ENCODE data around the gene IQSEC1. TPM values are rescaled to one million over a fixed set of nuclear protein-coding genes. Genes with fewer than 3 reads are reported as not detected.

Gene IQSEC1
- total RNA-seq, 1 experiment from 2014 or later: 4.9 TPM

DNA sequence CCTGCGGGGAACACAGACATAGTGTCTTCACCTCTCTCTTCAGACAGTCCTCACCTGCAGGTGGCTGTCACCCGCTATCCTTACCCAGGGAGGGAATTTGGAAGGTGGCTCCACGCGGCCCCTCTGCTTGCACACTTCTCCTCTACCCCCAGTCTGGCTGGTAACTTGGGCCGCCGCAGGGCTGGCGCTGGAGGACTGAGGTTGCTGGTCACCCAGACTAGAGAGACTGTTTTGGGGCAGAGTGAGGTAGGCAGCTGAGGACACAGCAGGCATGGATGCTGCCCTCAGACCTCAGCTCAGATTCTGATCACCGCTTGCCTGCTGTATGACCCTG, 12.6 kb upstream of the IQSEC1 start:
- no peak for DNase-seq (ENCODE audit: low read depth)

DNA sequence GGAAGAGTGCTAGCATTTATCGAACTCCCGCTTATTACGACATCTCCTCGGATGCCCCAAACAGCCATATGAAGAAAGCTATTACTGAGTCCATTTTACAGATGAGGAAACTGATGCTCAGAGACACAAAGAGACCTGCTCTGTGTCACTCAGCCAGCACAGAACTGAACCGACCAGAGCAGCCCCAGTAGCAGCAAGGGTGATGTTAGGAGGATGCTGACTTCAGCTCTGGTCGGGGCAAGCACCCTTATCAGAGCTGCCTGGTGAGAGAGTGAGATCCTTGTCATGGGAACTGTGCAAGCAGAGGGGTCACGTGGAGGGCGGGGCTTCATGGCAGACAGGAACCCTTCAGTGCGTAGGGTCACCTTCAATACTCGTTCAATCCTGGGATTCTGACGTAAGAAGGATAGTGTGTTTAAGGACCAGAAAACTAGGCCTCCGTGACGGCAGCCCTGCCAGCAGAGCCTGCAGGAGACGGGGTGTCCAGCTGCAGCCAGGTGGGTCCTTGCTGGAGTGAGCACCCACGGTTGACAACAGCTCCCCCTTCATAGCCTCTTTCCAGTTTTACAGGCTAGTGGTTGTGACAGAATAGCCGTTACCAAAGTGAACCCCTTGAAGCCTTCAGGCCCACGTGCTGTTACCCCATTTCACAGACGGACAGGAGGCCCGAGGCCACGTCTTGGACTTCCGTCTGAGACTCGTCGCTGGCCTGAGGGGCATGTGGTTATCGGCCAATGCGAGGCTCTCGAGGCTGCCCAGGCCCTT, 12.0 kb upstream of the IQSEC1 start:
- DNase-seq (ENCODE audit: low read depth): no peak

DNA sequence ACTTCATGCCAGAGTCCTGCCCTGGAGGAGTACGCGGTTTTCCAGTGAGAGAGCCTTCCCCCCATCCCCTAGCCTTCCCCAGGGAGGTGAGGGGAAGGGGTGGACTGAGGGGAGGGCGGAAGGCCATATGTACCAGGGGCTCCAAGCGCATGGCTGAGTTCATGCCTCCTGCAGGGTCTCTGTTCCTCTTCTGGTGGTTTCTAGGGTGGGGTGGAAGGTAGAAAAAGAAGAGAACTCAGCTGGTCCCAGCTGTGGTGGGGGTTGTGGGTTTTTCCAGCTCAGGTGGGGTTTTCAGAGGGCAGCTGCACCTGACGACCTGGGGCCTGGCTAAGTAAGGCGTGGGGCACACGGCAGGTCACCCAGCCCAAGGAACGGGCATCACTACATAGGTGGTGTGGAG, 10.7 kb upstream of the IQSEC1 start:
- no peak for DNase-seq (ENCODE audit: low read depth)

DNA sequence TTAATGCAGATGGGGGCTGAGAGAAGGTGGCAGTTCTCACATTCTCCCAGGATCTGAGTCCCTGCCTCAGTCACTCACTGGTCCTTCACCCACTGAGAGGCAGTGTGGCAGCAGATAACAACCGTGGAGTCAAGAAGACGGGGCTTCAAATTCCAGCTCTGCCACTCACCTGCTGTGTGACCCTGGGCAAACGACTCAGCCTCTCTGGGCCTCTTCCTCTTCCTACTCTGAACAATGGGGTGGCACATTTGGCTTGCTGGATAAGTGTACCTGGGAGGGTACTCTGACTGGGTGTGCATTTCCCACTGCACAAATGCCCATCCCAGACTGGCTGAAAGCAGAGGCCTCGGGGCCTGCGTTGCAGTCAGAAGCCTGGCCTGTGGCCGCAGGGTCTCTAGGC, 10.0 kb upstream of the IQSEC1 start:
- DNase-seq (ENCODE audit: low read depth): no peak

DNA sequence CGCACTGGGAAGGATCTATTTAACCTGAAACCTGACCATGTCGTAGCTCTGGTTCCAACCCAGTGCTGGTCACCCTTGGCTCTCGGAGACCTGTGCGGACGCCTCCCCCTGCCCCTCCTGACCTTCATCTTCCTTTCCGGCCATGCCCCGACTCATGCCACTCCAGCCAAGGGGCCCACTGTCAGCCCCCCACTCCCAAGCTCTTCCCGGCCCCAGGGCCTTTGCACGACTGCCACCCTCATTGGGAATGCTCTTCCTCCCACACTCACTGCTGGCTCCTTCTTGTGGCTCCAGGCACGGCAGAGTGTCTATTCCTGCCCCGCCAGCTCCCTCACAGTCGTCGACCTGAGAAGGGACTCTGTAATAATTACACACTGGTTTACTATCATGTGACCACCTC, 9.4 kb upstream of the IQSEC1 start:
- no peak for DNase-seq (ENCODE audit: low read depth)

DNA sequence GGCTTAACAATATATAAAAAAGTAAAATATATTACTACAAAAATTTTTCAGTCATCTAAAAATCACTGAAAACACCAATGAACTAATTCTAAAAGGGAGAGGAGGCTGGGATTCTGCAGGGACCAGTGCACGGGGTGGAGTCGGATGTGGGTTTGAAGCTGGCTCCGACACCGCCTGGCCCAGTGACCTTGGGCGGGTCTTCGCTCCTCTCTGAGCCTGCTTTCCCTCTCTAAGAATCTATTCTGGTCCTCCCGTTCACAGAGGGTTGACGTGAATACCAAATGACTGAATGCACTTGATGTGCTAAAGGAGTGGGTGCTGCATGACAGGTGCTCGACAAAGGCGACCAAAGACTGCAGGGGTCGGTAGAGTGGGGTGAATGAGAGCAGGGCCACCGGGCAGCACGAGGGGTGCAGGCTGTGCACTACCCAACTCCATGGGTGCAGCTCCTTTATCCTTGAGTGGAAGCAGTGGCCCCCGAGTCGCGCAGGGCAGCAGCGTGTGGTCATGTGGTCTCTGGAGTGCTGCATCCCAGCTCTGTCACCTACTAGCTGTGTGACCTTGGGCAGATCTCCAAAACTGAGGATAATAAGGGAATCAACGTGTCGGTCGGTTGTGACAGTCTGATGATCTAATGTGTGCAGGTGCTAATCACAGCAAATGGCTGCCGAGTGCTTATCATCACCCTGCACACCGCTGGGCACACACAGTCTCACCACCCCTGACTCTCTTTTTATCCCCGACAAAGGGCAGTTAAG, 8.6 kb upstream of the IQSEC1 start:
- DNase-seq (ENCODE audit: low read depth): no peak

DNA sequence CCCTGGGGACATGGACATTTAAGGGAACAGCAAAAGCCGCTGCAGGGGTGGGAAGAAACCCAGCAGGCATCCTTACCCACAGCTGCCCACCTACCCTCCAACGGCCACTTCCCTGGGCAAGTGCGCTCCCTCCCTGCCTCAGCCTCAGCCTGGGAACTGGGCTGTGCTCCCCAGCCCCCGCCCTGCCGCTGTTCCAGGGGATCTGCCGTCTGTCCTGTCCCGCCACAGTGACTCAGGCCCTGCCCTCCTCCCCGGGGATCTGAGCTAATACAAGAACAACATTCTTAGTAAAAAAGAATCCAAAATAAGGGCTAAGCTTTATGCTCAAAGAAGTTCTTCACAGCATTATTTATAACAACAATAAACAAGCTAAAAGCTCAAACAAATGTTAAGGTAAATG, 7.4 kb upstream of the IQSEC1 start:
- peak; percentile 29 for DNase-seq (ENCODE audit: low read depth)

DNA sequence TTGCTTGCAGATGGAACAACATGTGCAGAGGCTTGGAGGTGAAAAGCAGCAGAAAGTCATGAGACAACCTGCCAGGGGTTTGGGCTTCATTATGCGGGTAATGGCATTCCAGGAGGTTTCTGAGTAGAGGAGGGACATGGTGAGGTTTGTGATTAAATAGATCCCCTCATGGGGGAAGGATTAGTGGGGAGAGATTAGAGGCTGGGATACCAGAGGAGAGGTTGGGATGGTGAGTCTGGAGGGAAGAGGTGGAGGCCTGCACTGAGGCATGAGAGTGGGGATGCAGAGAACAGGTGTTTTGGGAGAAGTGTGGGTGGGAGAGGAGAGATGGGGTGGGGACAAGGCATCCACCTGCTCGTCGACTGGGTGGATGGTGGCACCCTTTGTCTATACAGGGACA, 6.8 kb upstream of the IQSEC1 start:
- no peak for DNase-seq (ENCODE audit: low read depth)

DNA sequence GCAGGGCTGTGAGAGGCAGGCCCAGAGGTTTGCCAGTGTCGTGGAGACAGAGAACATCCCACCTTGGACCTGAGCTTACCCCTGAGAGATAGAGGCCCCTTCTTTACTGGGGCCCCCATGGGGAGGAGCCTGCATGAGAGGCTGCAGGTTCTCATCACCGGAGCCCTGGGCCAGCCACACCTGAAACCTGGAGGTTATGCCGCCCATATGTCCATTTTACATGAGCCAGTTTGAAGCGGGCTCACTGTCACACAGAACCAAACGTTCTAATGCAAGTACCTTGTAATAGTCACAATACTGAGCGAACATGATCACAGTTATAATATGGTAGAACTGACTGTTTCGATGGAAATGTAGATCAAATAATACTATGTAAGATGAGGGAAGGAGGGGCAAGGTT, 6.3 kb upstream of the IQSEC1 start:
- no peak for DNase-seq (ENCODE audit: low read depth)

DNA sequence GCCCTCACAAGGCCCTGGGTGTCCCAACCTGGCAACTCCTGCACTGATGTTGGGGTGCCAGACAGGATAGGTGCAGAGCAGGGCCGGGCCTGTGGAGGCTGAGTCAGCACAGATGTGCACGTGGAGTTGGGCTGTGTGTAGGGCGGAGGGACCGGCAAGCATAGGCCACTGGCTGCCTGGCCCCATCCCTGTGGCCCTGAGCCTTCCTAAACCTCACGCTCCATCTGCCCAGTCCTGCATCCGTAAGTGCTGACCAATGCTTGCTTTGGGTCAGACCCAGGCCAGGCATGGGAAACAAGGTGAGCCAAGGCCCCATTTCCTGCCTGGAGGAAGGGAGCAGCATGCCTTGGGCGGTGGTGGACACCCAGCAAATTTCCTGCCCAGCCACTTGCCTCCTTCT, 5.8 kb upstream of the IQSEC1 start:
- no peak for DNase-seq (ENCODE audit: low read depth)

DNA sequence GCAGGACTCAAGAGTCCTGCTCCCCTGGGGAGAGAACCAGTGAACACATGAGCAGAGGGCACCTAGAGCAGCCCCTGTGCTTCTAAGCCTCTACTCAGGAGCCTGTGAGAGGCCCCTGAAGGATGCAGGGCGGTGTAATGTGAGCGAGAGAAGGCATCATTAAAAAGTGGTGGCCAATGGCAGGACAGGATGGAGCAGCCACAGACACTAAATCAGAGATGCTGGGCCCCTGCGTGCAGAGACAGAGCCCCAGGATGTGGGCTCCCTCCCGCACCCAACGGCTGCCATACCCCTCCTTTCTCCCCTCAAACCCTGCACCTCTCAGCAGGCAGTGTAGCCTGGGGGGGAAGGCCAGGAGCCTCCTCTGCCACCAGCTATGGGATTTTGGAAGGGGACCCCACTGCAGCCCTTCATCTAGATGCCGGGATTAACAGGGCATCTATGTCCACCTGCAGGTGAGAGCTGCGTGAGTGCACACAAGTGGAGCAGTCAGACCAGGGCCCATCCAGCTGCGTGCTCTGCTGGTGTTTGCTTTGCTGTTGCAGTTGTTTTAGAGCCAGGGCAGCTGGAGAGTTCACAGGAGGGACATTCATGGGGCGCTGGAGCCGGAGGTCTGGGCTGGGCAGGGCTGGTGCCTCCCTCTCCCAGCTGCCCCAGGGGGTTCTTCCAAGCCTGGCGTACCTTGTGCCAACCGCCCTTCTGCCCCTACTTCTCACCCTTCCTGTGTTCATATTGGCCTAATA, 5.1 kb upstream of the IQSEC1 start:
- no peak for DNase-seq (ENCODE audit: low read depth)

DNA sequence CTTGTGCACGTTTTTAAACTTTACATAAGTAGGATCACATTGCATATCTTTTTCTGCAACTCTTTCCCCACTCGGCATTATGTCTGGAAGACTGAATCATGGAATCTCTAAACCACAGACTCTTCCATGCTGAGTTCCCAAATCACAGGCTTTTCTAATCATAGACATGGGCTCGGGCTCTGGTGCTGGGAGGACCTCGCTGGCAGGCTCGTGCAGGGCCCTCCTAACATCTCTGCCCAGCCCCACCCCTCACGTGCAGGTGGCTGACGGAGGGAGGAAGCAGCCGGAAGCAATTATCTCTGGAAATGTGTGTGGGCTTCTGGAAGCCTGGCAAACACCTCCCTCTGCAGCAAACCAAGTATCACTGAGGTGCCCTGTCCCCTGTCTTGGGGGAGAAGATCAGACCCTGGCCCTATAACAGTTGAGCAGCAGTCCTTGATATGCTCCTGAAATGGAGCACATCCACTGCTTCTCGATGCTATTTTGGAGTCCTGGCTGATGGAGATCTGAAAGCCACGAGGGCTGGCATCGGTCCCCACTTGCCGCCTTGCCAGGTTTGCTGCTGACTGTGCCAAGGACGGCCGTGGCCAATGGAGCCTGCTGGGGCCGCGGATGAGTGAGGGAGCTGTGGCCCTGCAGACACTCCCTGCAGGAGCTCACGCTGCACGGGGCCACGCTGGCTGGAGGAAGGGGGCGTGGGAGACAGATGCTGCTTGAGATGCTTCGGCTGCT, 4.4 kb upstream of the IQSEC1 start:
- DNase-seq (ENCODE audit: low read depth): peak; percentile 17

DNA sequence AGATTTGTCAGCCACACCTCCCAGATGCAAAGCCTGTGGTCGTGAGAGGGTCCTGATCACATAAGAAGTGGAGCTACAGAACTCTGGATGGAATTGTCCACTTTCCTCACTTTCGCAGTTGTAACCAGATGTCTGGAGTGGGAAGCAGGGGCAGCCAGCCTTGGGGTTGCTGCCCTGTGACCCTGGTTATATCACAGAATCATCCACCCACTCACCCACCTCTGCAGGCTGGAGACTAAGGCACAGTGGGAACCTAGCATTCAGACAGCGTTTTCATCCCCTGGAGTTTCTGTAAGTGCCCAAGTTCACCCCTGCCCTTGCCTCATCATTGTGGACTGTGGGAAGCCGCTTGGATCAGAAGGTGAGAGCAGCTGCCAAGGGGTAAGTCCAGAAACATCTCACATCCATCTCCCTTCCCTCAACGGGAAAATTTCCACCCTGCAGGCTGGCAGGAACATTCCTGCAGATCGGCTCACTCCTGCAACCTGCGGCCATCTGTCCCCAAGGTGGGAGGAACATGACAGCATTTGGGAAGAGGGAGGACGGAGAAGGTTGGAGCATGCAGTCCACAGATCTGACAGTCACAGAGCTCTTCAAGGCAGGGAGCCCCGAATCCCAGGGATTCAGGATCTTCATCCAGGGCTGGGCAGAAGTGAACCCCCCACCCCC, 2.9 kb upstream of the IQSEC1 start:
- DNase-seq (ENCODE audit: low read depth): no peak

DNA sequence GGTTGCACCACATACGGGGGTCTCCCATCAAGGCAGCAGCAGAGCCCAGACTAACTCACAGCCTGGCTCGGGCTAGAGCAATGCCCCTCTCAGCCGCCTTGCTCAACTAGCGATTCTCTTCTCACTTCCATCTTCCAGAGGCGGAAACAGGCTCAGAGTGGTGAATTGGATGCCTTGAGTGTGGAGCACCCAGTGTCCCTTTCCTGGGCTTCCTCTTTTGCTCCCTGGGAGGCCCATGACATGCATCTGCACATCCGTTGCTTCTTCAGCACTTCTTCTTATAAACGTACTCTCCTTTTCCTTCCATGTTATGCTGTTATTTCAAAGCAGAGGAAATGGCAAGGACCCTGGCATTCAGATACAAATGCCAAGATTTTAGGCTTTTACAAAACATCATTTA, 2.1 kb upstream of the IQSEC1 start:
- DNase-seq (ENCODE audit: low read depth): no peak

DNA sequence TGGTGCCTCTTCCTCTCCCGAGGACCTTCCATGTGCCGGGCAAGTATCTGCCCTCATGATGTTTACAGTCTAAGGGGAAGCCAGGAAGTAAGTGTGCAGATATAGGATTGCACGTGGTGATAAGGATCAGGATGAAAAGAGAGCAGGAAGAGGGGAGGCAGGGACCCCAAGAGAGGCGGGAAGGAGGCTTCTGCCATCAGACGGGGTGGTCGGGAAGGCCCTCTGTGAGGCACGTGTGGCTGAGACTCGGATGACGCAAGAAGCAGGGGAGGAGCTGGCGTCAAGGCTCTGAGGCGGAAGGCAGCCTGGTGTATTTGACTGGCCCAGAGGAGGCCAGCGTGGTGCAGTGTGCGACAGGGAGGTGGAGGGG, 762 bp upstream of the IQSEC1 start:
- no peak for DNase-seq (ENCODE audit: low read depth)

DNA sequence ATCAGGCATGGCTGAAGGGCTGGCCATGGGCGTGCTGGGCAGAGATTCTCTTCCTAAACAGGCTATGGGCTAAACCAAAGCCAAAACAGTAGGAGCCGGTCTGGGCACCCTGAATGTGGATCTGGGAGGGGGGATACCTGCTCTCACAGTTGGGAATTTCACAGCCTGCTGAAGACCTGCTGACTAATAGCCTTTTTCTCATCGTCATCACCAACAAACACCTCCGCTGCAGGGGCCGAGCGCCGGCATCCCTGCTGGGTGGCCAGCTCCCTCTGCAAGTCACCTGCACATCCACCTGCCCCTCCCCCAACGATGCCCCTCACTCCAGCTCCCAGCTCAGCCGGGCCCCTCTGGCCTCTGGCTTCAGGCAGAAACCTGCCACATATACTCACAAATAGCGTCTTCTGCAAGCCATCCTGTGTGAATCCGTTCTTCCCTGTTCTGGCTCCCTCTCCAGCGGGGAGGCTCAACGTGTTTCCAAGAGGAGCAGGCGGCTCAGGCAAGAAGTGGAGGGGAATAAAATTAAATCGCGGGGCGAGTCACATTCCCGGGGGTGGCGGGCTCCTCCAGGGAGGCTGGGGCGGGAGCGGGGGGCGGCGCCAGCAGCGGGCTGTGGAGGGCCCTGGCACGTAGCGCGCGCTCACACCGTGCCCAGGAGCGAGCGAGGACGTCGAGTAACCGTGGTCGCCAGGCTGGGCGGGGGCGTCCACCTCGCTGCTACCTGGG, 466 bp downstream of the IQSEC1 start:
- DNase-seq (ENCODE audit: low read depth): peak; percentile 23

DNA sequence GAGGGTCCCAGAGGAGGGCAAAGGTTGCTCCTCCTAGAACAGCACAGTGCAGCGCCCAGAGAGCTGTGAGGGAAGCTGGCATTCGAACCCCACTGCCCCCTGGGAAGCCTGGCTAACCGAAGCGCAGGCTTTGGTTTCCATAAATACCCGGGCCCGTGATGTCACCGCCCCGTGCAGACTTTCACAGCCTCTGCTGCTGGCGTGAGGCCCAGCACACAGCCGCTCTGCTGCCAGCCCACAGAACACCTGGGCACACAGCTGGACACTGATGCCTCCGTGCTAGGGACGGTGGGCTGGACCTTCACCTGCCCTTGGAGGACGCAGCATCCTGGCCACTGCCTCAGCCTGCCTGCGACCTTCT, 1.0 kb downstream of the IQSEC1 start:
- DNase-seq (ENCODE audit: low read depth): peak; percentile 69

DNA sequence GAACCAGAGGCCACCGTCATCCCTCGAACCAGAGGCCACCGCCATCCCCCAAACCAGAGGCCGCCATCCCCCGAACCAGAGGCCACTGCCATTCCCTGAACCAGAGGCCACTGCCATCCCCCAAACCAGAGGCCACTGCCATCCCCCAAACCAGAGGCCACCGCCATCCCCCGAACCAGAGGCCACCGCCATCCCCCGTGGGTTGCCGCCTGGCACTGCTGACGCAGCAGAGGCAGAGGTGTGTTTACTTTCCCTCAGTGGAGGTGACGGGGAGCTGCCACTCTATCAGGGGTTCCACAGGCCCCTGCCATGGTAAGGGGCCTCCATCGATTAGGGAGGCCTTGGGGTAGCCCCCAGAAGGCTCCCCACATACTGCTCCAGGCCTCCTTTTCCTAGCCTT, 1.5 kb downstream of the IQSEC1 start:
- no peak for DNase-seq (ENCODE audit: low read depth)

DNA sequence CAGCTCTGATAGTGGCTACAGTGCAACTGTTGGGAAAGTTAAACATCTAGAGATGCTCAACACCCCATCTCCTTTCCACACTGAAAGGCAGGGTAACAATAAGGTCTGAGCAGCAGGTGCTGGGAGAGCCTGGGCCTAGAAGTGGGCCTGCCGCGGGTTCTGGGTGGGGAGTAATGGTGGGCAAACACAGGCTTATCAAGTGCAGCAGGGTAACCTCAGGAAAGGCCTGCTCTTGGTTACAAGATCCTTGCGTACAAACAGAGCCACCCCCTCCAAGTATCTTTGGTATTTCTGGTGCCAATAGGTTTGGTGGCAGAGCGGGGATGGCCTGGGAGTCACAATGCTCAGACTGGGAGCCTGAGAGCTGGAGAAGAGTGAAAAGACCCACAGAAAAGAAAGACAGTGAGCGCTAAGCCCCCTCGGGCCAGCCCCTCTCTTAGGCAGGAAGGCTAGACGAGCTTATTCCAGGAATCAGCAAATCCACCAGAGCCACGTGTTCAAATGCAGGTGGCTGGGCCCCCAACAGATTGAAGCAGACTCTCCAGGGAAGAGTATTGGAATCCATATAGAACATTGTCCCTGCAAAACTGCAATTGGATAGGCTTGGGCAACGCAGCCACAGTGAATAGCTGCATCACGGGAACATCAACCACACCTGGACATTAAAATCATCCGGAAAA, 2.7 kb downstream of the IQSEC1 start:
- DNase-seq (ENCODE audit: low read depth): no peak

DNA sequence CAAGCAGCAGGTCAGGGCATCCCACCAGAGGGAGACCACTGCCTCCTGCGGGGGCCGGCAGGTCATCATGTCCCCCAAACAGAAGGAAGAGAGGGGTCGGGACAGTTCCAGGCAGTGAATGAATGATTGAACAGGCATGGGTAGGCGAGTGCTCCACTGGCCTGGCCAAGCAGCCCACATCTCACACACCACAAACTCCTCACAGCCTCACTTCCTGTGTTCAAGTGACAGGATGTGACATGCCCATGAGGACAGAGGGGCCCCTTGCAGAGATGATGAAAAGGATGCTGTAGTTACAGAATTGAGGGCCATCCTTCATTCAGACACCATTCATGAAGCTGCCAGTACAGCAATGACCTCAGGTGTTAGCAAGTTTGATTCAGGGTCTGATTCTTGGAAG, 3.7 kb downstream of the IQSEC1 start:
- DNase-seq (ENCODE audit: low read depth): no peak

Data from Daoy (cell line).